Activated effector memory CD4-positive, alpha-beta T cell treated with anti-CD3 and anti-CD28 coated beads, Interleukin-2, amount 50 U/mL, for 16 hours (primary cell): ENCODE data around the gene CFAP161.
A peak's percentile ranks its signal among the peaks of the same experiment; 100 is the strongest.

Source experiments
- DNase-seq: peaks from one replicate; pipeline ENCODE4 v3.0.0-alpha.2; 2020

The CFAP161 gene

GRCh38 chr15:81133782-81134461, at the start of gene CFAP161:
CFAP161 (plus strand) TSS chr15:81134270; CDS start chr15:81134330, 60 bp downstream.
- no peak for DNase-seq

GRCh38 chr15:81084716-81085115, 49.4 kb upstream of the CFAP161 start:
- no peak for DNase-seq

- DNase-seq, result no peak
Observed at GRCh38 chr15:81085213-81085612, 48.9 kb upstream of the CFAP161 start.

- DNase-seq, result no peak
Observed at GRCh38 chr15:81085898-81086297, 48.2 kb upstream of the CFAP161 start.

GRCh38 chr15:81087066-81087465, 47.0 kb upstream of the CFAP161 start:
- DNase-seq, result no peak

GRCh38 chr15:81087694-81088093, 46.4 kb upstream of the CFAP161 start:
- no peak for DNase-seq

- no peak for DNase-seq
Observed at GRCh38 chr15:81088470-81089013, 45.5 kb upstream of the CFAP161 start.

GRCh38 chr15:81091889-81092558, 42.0 kb upstream of the CFAP161 start:
- no peak for DNase-seq

GRCh38 chr15:81092559-81092902, 41.5 kb upstream of the CFAP161 start:
- DNase-seq, result no peak

GRCh38 chr15:81093961-81094360, 40.1 kb upstream of the CFAP161 start:
- no peak for DNase-seq

GRCh38 chr15:81095690-81096365, 38.2 kb upstream of the CFAP161 start:
- no peak for DNase-seq

- no peak for DNase-seq
Observed at GRCh38 chr15:81096398-81096797, 37.7 kb upstream of the CFAP161 start.

GRCh38 chr15:81097116-81097889, 36.8 kb upstream of the CFAP161 start:
- DNase-seq, result no peak

- DNase-seq, result no peak
Observed at GRCh38 chr15:81097890-81098280, 36.2 kb upstream of the CFAP161 start.

GRCh38 chr15:81098349-81098748, 35.7 kb upstream of the CFAP161 start:
- no peak for DNase-seq

- no peak for DNase-seq
Observed at GRCh38 chr15:81098861-81099651, 35.0 kb upstream of the CFAP161 start.

GRCh38 chr15:81101894-81102815, 31.9 kb upstream of the CFAP161 start:
- DNase-seq, result no peak

GRCh38 chr15:81103857-81104256, 30.2 kb upstream of the CFAP161 start:
- DNase-seq, result no peak

- no peak for DNase-seq
Observed at GRCh38 chr15:81105545-81105944, 28.5 kb upstream of the CFAP161 start.

GRCh38 chr15:81106560-81106959, 27.5 kb upstream of the CFAP161 start:
- DNase-seq, result peak; percentile 68

GRCh38 chr15:81107889-81108288, 26.2 kb upstream of the CFAP161 start:
- no peak for DNase-seq
